ENCODE data around the gene ZNF155.

The ZNF155 gene

GRCh38 chr19:44003461-44004009, 19.5 kb downstream of the ZNF155 start:
- DNase-seq (ENCODE audit: low read depth): no peak

DNA sequence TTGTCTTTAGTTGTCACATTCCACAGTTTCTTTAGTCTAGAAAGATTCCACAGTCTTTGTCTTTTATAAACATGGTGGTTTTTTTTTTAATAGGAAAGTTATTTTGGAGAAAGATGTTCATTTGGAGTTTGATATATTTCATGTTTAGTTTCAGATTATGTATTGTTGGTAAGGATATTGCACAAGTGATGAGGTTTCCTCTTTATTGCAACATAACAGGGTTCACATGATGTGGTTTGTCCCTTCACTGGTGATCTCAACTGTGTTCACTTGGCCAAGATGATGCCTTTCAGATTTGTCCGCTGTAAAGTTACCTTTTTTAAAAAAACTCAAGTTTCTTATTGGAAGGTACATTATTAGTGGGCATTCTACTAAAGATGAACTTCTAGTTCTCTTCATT, 22.0 kb downstream of the ZNF155 start:
- DNase-seq (ENCODE audit: low read depth): peak; percentile 59

GRCh38 chr19:44007473-44007872, 23.5 kb downstream of the ZNF155 start:
- no peak for DNase-seq (ENCODE audit: low read depth)

- no peak for DNase-seq (ENCODE audit: low read depth)
Observed at GRCh38 chr19:44010468-44010867, 26.5 kb downstream of the ZNF155 start.

GRCh38 chr19:44019498-44019897, 35.5 kb downstream of the ZNF155 start:
- no peak for DNase-seq (ENCODE audit: low read depth)

DNA sequence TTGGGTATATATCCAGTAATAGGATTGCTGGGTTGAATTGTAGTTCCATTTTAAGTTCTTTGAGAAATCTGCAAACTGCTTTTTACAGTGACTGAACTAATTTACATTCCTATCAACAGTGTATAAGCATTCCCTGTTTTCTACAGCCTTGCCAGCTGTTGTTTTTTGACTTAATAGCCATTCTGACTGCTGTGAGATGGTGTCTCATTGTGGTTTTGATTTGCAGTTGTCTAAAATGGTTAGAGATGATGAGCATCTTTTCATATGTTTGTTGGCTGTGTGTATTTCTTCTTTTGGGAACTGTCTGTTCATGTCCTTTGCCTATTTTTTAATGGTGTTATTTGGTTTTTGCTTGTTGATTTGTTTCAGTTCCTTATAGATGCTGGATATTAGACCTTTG, 37.2 kb downstream of the ZNF155 start:
- no peak for DNase-seq (ENCODE audit: low read depth)

- DNase-seq (ENCODE audit: low read depth): no peak
Observed at GRCh38 chr19:44024900-44025216, 40.9 kb downstream of the ZNF155 start.

GRCh38 chr19:44025217-44025936, 41.4 kb downstream of the ZNF155 start, which contains the start of gene ZNF222:
Gene ZNF222, plus strand, starts transcription at chr19:44025379. Its CDS starts 58 bp downstream, at chr19:44025437.
- DNase-seq (ENCODE audit: low read depth): peak; percentile 85

DNA sequence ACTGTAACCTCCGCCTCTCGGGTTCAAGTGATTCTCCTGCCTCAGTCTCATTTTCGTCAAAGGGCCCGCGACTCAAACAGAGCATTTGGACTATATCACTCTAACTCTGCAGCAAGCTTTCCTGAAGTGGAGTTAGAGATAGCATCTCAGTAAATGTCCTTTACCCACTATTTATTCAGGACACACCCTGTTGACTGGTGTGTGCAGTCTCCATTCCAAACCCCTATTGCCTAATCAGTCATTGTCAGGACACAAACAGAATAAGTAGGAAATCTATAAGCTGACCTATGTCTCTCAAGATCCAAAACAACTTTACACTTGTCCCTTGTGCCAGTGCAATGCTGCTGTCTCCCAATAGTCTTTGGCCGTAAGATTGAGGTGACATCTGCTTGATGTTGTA, 42.6 kb downstream of the ZNF155 start:
- no peak for DNase-seq (ENCODE audit: low read depth)

DNA sequence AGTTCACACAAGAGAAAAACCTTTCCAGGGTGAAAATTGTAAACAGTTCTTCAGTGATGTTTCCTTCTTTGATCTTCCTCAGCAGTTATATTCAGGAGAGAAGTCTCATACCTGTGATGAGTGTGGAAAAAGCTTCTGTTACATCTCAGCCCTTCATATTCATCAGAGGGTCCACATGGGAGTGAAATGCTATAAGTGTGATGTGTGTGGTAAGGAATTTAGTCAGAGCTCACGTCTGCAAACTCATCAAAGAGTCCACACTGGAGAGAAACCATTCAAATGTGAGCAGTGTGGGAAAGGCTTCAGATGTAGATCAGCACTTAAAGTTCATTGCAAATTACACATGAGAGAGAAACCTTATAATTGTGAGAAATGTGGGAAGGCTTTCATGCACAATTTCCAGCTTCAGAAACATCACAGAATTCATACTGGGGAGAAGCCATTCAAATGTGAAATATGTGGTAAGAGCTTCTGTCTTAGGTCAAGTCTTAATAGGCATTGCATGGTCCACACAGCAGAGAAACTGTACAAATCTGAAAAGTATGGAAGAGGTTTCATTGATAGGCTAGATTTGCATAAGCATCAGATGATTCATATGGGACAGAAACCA, 48.1 kb downstream of the ZNF155 start:
- no peak for DNase-seq (ENCODE audit: low read depth)

- no peak for DNase-seq (ENCODE audit: low read depth)
Observed at GRCh38 chr19:44042147-44042546, 58.2 kb downstream of the ZNF155 start.

Measured in fibroblast of gingiva (primary cell).